ENCODE measurements around the gene PTK6. TPM values are rescaled to one million over a fixed set of nuclear protein-coding genes. Genes with fewer than 3 reads are reported as not detected.

Gene PTK6
- total and polyA plus RNA-seq, 2 of the 13 experiments (the other 11 are each of a cell fraction or from before 2014, with no cell fraction given), result 0.08 TPM; not detected in 1

- H3K27me3 ChIP-seq (ENCODE audit: control insufficient read depth in 1 of 2, insufficient read depth in 2 of 2, low read length in 2 of 2), result peaks cover 18 to 55% of the 10 kb centered on the region in 2 experiments
- no peaks in the 10 kb centered on the region for H3K79me2 ChIP-seq (ENCODE audit: insufficient read depth, low read length)
- H3K36me3 ChIP-seq (replicated peaks in 1 of 2; ENCODE audit: control insufficient read depth in 1 of 2, insufficient read depth in 2 of 2, low read length in 2 of 2), result no peaks in the 10 kb centered on the region
- WGBS (ENCODE audit: low lambda C conversion rate), result 4% methylated on average over 16 of the region's 24 CpGs
- no TSS peak for BruUV-seq (replicated peaks)
- ChIA-PET CTCF (ENCODE audit: low intra/inter-chr PET ratio, low total read pairs) (no interaction called here), POLR2A (no interaction called here)
- DNase-seq (ENCODE audit: low spot score) (peak; percentile 27), FAIRE-seq (no peak), ATAC-seq (peak; percentile 3; the same call in 1 of the 3 replicates)
- H4K20me1 ChIP-seq (ENCODE audit: insufficient read depth, low read length), result peaks cover 3% of the 10 kb centered on the region; the same call in 1 of the 2 replicates
- H3K4me1 ChIP-seq (ENCODE audit: insufficient read depth, low read length), result peaks cover 7% of the 10 kb centered on the region; the same call in 1 of the 2 replicates
- no peak overlapping the region for H2AFZ ChIP-seq (ENCODE audit: low read length)
- in situ Hi-C loops (cut with HindIII; ENCODE audit: extremely low pct_ligation_motif_present, low pct_unique_long_range_greater_than_20kb) (no loop called here), intact Hi-C loops (cut with micrococcal nuclease; ENCODE audit: unreplicated experiment) (no loop called here)
- H3K4me2 ChIP-seq (ENCODE audit: low read depth, low read length), result no peak overlapping the region
- no peak overlapping the region; a peak in 1 of 6 replicates for H3K4me3 ChIP-seq (replicated peaks in 1 of 3; ENCODE audit: insufficient read depth in 1 of 3, low read depth in 2 of 3, low read length in 3 of 3)
- no peak overlapping the region for H3K9ac ChIP-seq (ENCODE audit: insufficient read depth, low read depth, low read length)
- H3K9me3 ChIP-seq (ENCODE audit: low read length), result no peaks in the 10 kb centered on the region
- H3K27ac ChIP-seq (ENCODE audit: extremely low read length, insufficient read depth, low read length), result no peak overlapping the region
- TF ChIP-seq HNF1A (IDR thresholded peaks at IDR 0.05; ENCODE audit: low read depth) (no peak), HNF1A (CRISPR knock-in tag; IDR thresholded peaks at IDR 0.05; ENCODE audit: borderline replicate concordance) (0 out of 2 replicates have a peak, but pooled peaks have one; percentile 19), ZNF687 (CRISPR knock-in tag; IDR thresholded peaks at IDR 0.05) (peak; percentile 54), NRL (CRISPR knock-in tag; IDR thresholded peaks at IDR 0.05; ENCODE audit: borderline replicate concordance) (peak; percentile 54; the same call in 1 of the 2 replicates), ZNF34 (CRISPR knock-in tag; IDR thresholded peaks at IDR 0.05; ENCODE audit: borderline replicate concordance) (no peak), ZNF282 (IDR thresholded peaks at IDR 0.05; ENCODE audit: partially characterized antibody) (no peak), RBAK (CRISPR knock-in tag; IDR thresholded peaks at IDR 0.05) (no peak), MTA1 (CRISPR knock-in tag; IDR thresholded peaks at IDR 0.05; ENCODE audit: borderline replicate concordance) (no peak), CREM (IDR thresholded peaks at IDR 0.05) (no peak), CREM (CRISPR knock-in tag; IDR thresholded peaks at IDR 0.05) (no peak), HNRNPL (IDR thresholded peaks at IDR 0.05; ENCODE audit: low read depth, low read length) (0 out of 2 replicates have a peak, but pooled peaks have one; percentile 28), ZMYM3 (CRISPR knock-in tag; IDR thresholded peaks at IDR 0.05) (no peak), ZNF672 (CRISPR knock-in tag; IDR thresholded peaks at IDR 0.05) (0 out of 2 replicates have a peak, but pooled peaks have one; percentile 30), BORCS8-MEF2B (CRISPR knock-in tag; IDR thresholded peaks at IDR 0.05) (0 out of 2 replicates have a peak, but pooled peaks have one; percentile 31), ZNF354B (CRISPR knock-in tag; IDR thresholded peaks at IDR 0.05) (peak; percentile 29; the same call in 1 of the 2 replicates), HIC2 (CRISPR knock-in tag; IDR thresholded peaks at IDR 0.05; ENCODE audit: low read depth) (peak; percentile 33; the same call in 1 of the 2 replicates)
Measured at GRCh38 chr20:63490416-63490815, 46.8 kb downstream of the PTK6 start.

Measured in HepG2 (cell line).